IMR-90 (cell line): ENCODE results near the gene YIPF1. TPM values are rescaled to one million over a fixed set of nuclear protein-coding genes. Genes with fewer than 3 reads are reported as not detected.

Source experiments
- ATAC-seq: fragments of 200-7000 bp; cut with Tn5 transposase; 2 replicates; pipeline ENCODE4 v1.9.1; 2020; ENCODE audit warnings: low read depth, mild to moderate bottlenecking, moderate library complexity
- BruUV-seq: library from RNA; stranded (reverse); fragments of 400-500 nt; replicated peaks from 2 replicates; lab custom pipeline; 2021; lab: Mats Ljungman, UMichigan
- CTCF ChIA-PET: fragments of 300-600 bp; formaldehyde crosslinking; extraction: SDS; loops from one replicate; lab custom pipeline; 2021; ENCODE audit warnings: antibody characterized with exemption; lab: Yijun Ruan, JAX
- POLR2A ChIA-PET: fragments of 300-600 bp; sonication (Branson Sonifier 250); formaldehyde crosslinking; loops from one replicate; lab custom pipeline; 2022; ENCODE audit warnings: antibody characterized with exemption; ENCODE audit not compliant: unreplicated experiment; lab: Charles Lee
- DNase-seq: peaks from one replicate; pipeline ENCODE4 v3.0.0; 2013
- H2AFZ ChIP-seq: replicated peaks from 2 replicates; pipeline ENCODE3; 2013; ENCODE audit warnings: low read length, mild to moderate bottlenecking; ENCODE audit not compliant: poor library complexity
- H2AK5ac ChIP-seq: 2 replicates; pipeline ENCODE4 v1.6.1; 2013; ENCODE audit warnings: low read depth, low read length, inconsistent platforms
- H2AK9ac ChIP-seq: replicated peaks from 2 replicates; pipeline ENCODE3; 2013; ENCODE audit warnings: mild to moderate bottlenecking, low read depth, low read length, moderate library complexity; ENCODE audit not compliant: poor library complexity
- H2BK120ac ChIP-seq: 2 replicates; pipeline ENCODE4 v1.6.1; 2013; ENCODE audit warnings: low read depth, low read length, inconsistent platforms
- H2BK15ac ChIP-seq: 3 replicates; pipeline ENCODE4 v1.6.1; 2013; ENCODE audit warnings: low read depth, low read length, inconsistent platforms
- H2BK20ac ChIP-seq: 2 replicates; pipeline ENCODE4 v1.6.1; 2013; ENCODE audit warnings: low read depth, mild to moderate bottlenecking, inconsistent platforms, low read length, moderate library complexity
- H2BK5ac ChIP-seq: 2 replicates; pipeline ENCODE4 v1.6.1; 2013; ENCODE audit warnings: mild to moderate bottlenecking, low read depth, low read length, inconsistent platforms; ENCODE audit not compliant: poor library complexity, severe bottlenecking
- H3K14ac ChIP-seq: replicated peaks from 2 replicates; pipeline ENCODE4 v1.6.1; 2013; ENCODE audit warnings: low read depth, low read length, inconsistent platforms
- H3K18ac ChIP-seq: 2 replicates; pipeline ENCODE4 v1.6.1; 2013; ENCODE audit warnings: low read depth, low read length, control low read depth
- H3K23ac ChIP-seq: 2 replicates; pipeline ENCODE4 v1.6.1; 2013; ENCODE audit warnings: low read depth, low read length, inconsistent platforms
- H3K27ac ChIP-seq: 2 replicates; pipeline ENCODE4 v1.5.1; 2013; ENCODE audit warnings: mild to moderate bottlenecking, control low read depth, low read length; ENCODE audit not compliant: insufficient read depth
- H3K27me3 ChIP-seq: 2 replicates; pipeline ENCODE4 v1.6.1; 2013; ENCODE audit warnings: low read length; ENCODE audit not compliant: control insufficient read depth, insufficient read depth
- H3K36me3 ChIP-seq: 2 replicates; pipeline ENCODE4 v1.6.1; 2013; ENCODE audit warnings: low read length, mixed read lengths; ENCODE audit not compliant: control insufficient read depth, insufficient read depth
- H3K4ac ChIP-seq: 2 replicates; pipeline ENCODE4 v1.6.1; 2013; ENCODE audit warnings: low read depth, low read length, inconsistent platforms
- H3K4me1 ChIP-seq: 2 replicates; pipeline ENCODE4 v1.6.1; 2013; ENCODE audit warnings: low read length, mixed read lengths; ENCODE audit not compliant: control insufficient read depth, insufficient read depth
- H3K4me2 ChIP-seq: 2 replicates; pipeline ENCODE4 v1.6.1; 2013; ENCODE audit warnings: low read depth, mild to moderate bottlenecking, control low read depth, low read length, moderate library complexity
- H3K4me3 ChIP-seq: 2 replicates; pipeline ENCODE4 v1.5.1; 2013; ENCODE audit warnings: low read depth, mild to moderate bottlenecking, control low read depth, low read length, moderate library complexity; ENCODE audit not compliant: insufficient read depth
- H3K56ac ChIP-seq: 2 replicates; pipeline ENCODE4 v1.6.1; 2013; ENCODE audit warnings: low read length, inconsistent platforms; ENCODE audit not compliant: insufficient read depth; ENCODE audit errors: extremely low read depth
- H3K79me1 ChIP-seq, 2 experiments: 2 replicates each; pipeline ENCODE4 v1.6.1; 2013; ENCODE audit warnings: low read length in 2 of 2, inconsistent platforms in 1 of 2, low read depth in 1 of 2
- H3K9ac ChIP-seq: 2 replicates; pipeline ENCODE4 v1.6.1; 2013; ENCODE audit warnings: low read depth, low read length, control low read depth
- H3K9me1 ChIP-seq: 2 replicates; pipeline ENCODE4 v1.6.1; 2013; ENCODE audit warnings: low read length, inconsistent platforms; ENCODE audit not compliant: insufficient read depth
- H3K9me3 ChIP-seq: 2 replicates; pipeline ENCODE4 v1.6.1; 2013; ENCODE audit warnings: low read length; ENCODE audit not compliant: control insufficient read depth, insufficient read depth
- H4K20me1 ChIP-seq: 2 replicates; pipeline ENCODE4 v1.6.1; 2013; ENCODE audit warnings: low read length, inconsistent platforms; ENCODE audit not compliant: insufficient read depth
- H4K5ac ChIP-seq: 2 replicates; pipeline ENCODE4 v1.6.1; 2013; ENCODE audit warnings: mild to moderate bottlenecking, low read depth, low read length, control low read depth
- H4K8ac ChIP-seq, 2 experiments: 2 replicates each; pipeline ENCODE4 v1.6.1; 2013; ENCODE audit warnings: low read depth in 2 of 2, low read length in 2 of 2, control low read depth in 1 of 2, inconsistent platforms in 1 of 2
- H4K91ac ChIP-seq: 2 replicates; pipeline ENCODE4 v1.6.1; 2013; ENCODE audit warnings: low read depth, low read length, inconsistent platforms; ENCODE audit not compliant: insufficient read depth
- BHLHE40 ChIP-seq: fragments of 150-350 bp; IDR thresholded peaks from 2 replicates; pipeline ENCODE4 v1.6.1; 2016; ENCODE audit warnings: mild to moderate bottlenecking, low read depth, low read length
- CEBPB ChIP-seq: IDR thresholded peaks from 2 replicates; pipeline ENCODE4 v1.6.1; 2012; ENCODE audit warnings: low read depth, low read length, improper control_type of control experiment
- CHD1 ChIP-seq: IDR thresholded peaks from 2 replicates; pipeline ENCODE4 v1.6.1; 2012; ENCODE audit warnings: low read depth, low read length, improper control_type of control experiment
- CTCF ChIP-seq: conservative IDR thresholded peaks from 2 replicates; pipeline ENCODE4 v1.5.1; 2012; ENCODE audit warnings: mild to moderate bottlenecking, low read depth, low read length, improper control_type of control experiment
- ELK1 ChIP-seq: fragments of 150-350 bp; IDR thresholded peaks from 2 replicates; pipeline ENCODE4 v1.6.1; 2016; ENCODE audit warnings: low read depth, mild to moderate bottlenecking, low read length, moderate library complexity, borderline replicate concordance
- FOS ChIP-seq: fragments of 150-350 bp; IDR thresholded peaks from 2 replicates; pipeline ENCODE4 v1.6.1; 2016; ENCODE audit warnings: low read depth, low read length
- MAFK ChIP-seq: IDR thresholded peaks from 2 replicates; pipeline ENCODE4 v1.6.1; 2012; ENCODE audit warnings: low read depth, low read length, improper control_type of control experiment
- MXI1 ChIP-seq: IDR thresholded peaks from 2 replicates; pipeline ENCODE4 v1.6.1; 2012; ENCODE audit warnings: low read depth, mild to moderate bottlenecking, low read length, moderate library complexity, borderline replicate concordance
- NFE2L2 ChIP-seq: fragments of 150-350 bp; IDR thresholded peaks from 2 replicates; pipeline ENCODE4 v1.6.1; 2016; ENCODE audit warnings: low read depth, mild to moderate bottlenecking, low read length
- POLR2A ChIP-seq: IDR thresholded peaks from 2 replicates; pipeline ENCODE4 v1.6.1; 2012; ENCODE audit warnings: mild to moderate bottlenecking, low read depth, low read length
- RAD21 ChIP-seq: IDR thresholded peaks from 2 replicates; pipeline ENCODE4 v1.6.1; 2012; ENCODE audit warnings: low read length, improper control_type of control experiment
- RCOR1 ChIP-seq: IDR thresholded peaks from 2 replicates; pipeline ENCODE4 v1.6.1; 2012; ENCODE audit warnings: mild to moderate bottlenecking, low read length, improper control_type of control experiment; ENCODE audit not compliant: insufficient replicate concordance
- RFX5 ChIP-seq: IDR thresholded peaks from 2 replicates; pipeline ENCODE4 v1.8.0; 2012; ENCODE audit warnings: low read depth, mild to moderate bottlenecking, low read length, moderate library complexity
- SMC3 ChIP-seq: fragments of 150-350 bp; IDR thresholded peaks from 2 replicates; pipeline ENCODE4 v1.6.1; 2016; ENCODE audit warnings: low read depth, mild to moderate bottlenecking, antibody characterized with exemption, low read length, moderate library complexity
- USF2 ChIP-seq: fragments of 150-350 bp; IDR thresholded peaks from 2 replicates; pipeline ENCODE4 v1.6.1; 2017; ENCODE audit warnings: mild to moderate bottlenecking, antibody characterized with exemption, low read length, low read depth
- WGBS, 2 experiments: methylation state at CpG; one replicate each; pipeline versions ENCODE4 v1.1.5 to v1.1.7; 2013; ENCODE audit warnings: missing lambda C conversion rate in 2 of 2; ENCODE audit not compliant: insufficient read length in 1 of 2; ENCODE audit errors: extremely low coverage in 2 of 2; 5-methylcytosine and 5-hydroxymethylcytosine counted together
- dilution Hi-C: fragments of 300-500 bp; cut with HindIII; formaldehyde crosslinking; loops from one replicate; pipeline ENCODE4 v1.14.3; 2018; ENCODE audit warnings: low sequenced_read_pairs; ENCODE audit not compliant: unreplicated experiment
- in situ Hi-C: fragments of 300-500 bp; cut with MboI; formaldehyde crosslinking; loops from 3 replicates; pipeline ENCODE4 v1.14.3; 2019; ENCODE audit warnings: low sequenced_read_pairs, inconsistent platforms, mixed read lengths
- intact Hi-C: fragments of 100-400 bp; cut with micrococcal nuclease; formaldehyde crosslinking; loops from 2 replicates; pipeline ENCODE4 v1.10.0; 2022
- polyA plus RNA-seq, 3 experiments: library from polyadenylated mRNA; depleted of rRNA; stranded (reverse); fragments of >200 nt; gene quantifications; 2 replicates each; pipeline ENCODE4 v1.2.3, GENCODE V29; 2012; ENCODE audit warnings: low replicate concordance in 1 of 3
- total RNA-seq: library from RNA; depleted of rRNA; stranded (reverse); fragments of >200 nt; gene quantifications from 2 replicates; pipeline ENCODE4 v1.2.3, GENCODE V29; 2012

The YIPF1 gene
- total and polyA plus RNA-seq, 2 of the 4 experiments (the other 2 are of a cell fraction) = 23.7 to 35.3 TPM

- DNase-seq (no peak), ATAC-seq (no peak; the same call in 1 of the 2 replicates)
- H3K4me1 ChIP-seq = 0 out of 2 replicates have a peak, but pooled peaks cover 2% of the 10 kb centered on the region
- H4K91ac ChIP-seq = no peak overlapping the region
- H3K36me3 ChIP-seq = peaks cover 17% of the 10 kb centered on the region
- no peak overlapping the region for H2BK15ac ChIP-seq
- POLR2A ChIA-PET = no interaction called here
- no peak overlapping the region for H2BK120ac ChIP-seq
- H2BK20ac ChIP-seq = no peak overlapping the region
- dilution Hi-C loops = no loop called here
- H3K9me1 ChIP-seq = no peaks in the 10 kb centered on the region
- H3K9ac ChIP-seq = no peak overlapping the region
- no peak overlapping the region for H3K14ac ChIP-seq
- no peak overlapping the region for H3K56ac ChIP-seq
- H2BK5ac ChIP-seq = no peak overlapping the region
- H2AFZ ChIP-seq = no peak overlapping the region
- no peak overlapping the region for H3K4me3 ChIP-seq
- no peaks in the 10 kb centered on the region for H4K20me1 ChIP-seq
- in situ Hi-C loops = loop anchor here (25.0 kb wide), 4 partner anchors 193 to 918 kb away; partner anchors contain the start of genes CYB5RL, MRPL37, TCEANC2 and TMEM59
- BruUV-seq = no TSS peak
- H3K23ac ChIP-seq = no peak overlapping the region
- no peak for TF ChIP-seq CHD1
- TF ChIP-seq POLR2A = no peak
- no peak for TF ChIP-seq CTCF
- no peak for TF ChIP-seq NFE2L2
- no peak for TF ChIP-seq USF2
- no peak for TF ChIP-seq FOS
- no peak for TF ChIP-seq SMC3
- no peak for TF ChIP-seq MAFK
- TF ChIP-seq BHLHE40 = no peak
- TF ChIP-seq RAD21 = no peak
- no peak for TF ChIP-seq CEBPB
- TF ChIP-seq ELK1 = no peak
- TF ChIP-seq RCOR1 = no peak
- TF ChIP-seq RFX5 = no peak
- TF ChIP-seq MXI1 = no peak
- CTCF ChIA-PET = interaction anchor here (0.8 to 1.1 kb wide), 3 partner anchors 76 to 217 kb away, joined by 3 to 5 read pairs (median 4); partner anchors contain the start of gene IFT25
- no peak overlapping the region for H3K4me2 ChIP-seq
- no peaks in the 10 kb centered on the region for H3K79me1 ChIP-seq
- H3K27me3 ChIP-seq = no peaks in the 10 kb centered on the region
- H3K27ac ChIP-seq = no peak overlapping the region
- H4K8ac ChIP-seq = no peak overlapping the region
- no peaks in the 10 kb centered on the region for H3K9me3 ChIP-seq
- H2AK9ac ChIP-seq = no peak overlapping the region
- WGBS, 2 experiments = no CpG with 5 or more reads among the region's 11 CpGs
- intact Hi-C loops = loop anchor here (10.0 kb wide), 1 partner anchor 535 kb away; the partner anchor contains the start of gene SSBP3
- H2AK5ac ChIP-seq = no peak overlapping the region
- H3K4ac ChIP-seq = no peak overlapping the region
- H3K18ac ChIP-seq = no peak overlapping the region
- H4K5ac ChIP-seq = no peak overlapping the region
These were observed 20.0 kb downstream of the YIPF1 start for GRCh38 chr1:53869454-53870117.
